ENCODE measurements around the gene SEMA3E. TPM values are rescaled to one million over a fixed set of nuclear protein-coding genes. Genes with fewer than 3 reads are reported as not detected.
"Not testable (repeated sequence)": the region's sequence is repeated elsewhere in the genome, so short reads cannot be mapped to it uniquely, and the experiment has no call there.

Gene SEMA3E
- not detected in 2 replicates for total RNA-seq

GRCh38 chr7:83648464-83649241, at the start of gene SEMA3E:
Gene SEMA3E, minus strand, starts transcription at chr7:83649139.
- intact Hi-C loops (cut with micrococcal nuclease), result no loop called here
- no peak for DNase-seq (ENCODE audit: low spot score)
- no peaks in the 10 kb centered on the region for H3K9me3 Mint-ChIP-seq
- H3K27ac Mint-ChIP-seq, result no peak within 1 kb of the TSS
- peaks cover 7% of the 10 kb centered on the region for H3K4me1 Mint-ChIP-seq (ENCODE audit: low read depth)
- peaks cover 12% of the 10 kb centered on the region for H3K27me3 Mint-ChIP-seq (ENCODE audit: insufficient read depth)
- H3K4me3 Mint-ChIP-seq, result no peak within 1 kb of the TSS
- H3K36me3 Mint-ChIP-seq (ENCODE audit: low read depth), result no peaks in the 10 kb centered on the region

GRCh38 chr7:83697804-83698530, 49.0 kb upstream of the SEMA3E start:
- intact Hi-C loops (cut with micrococcal nuclease), result no loop called here
- Mint-ChIP-seq H3K27ac (no peak overlapping the region), H3K4me3 (no peak overlapping the region), H3K9me3 (no peaks in the 10 kb centered on the region), H3K27me3 (ENCODE audit: insufficient read depth) (no peaks in the 10 kb centered on the region), H3K36me3 (ENCODE audit: low read depth) (no peaks in the 10 kb centered on the region), H3K4me1 (ENCODE audit: low read depth) (no peaks in the 10 kb centered on the region)
- DNase-seq (ENCODE audit: low spot score), result no peak

- Mint-ChIP-seq H3K36me3 (ENCODE audit: low read depth) (no peaks in the 10 kb centered on the region), H3K4me3 (no peak overlapping the region), H3K4me1 (ENCODE audit: low read depth) (no peaks in the 10 kb centered on the region), H3K27ac (no peak overlapping the region), H3K9me3 (no peaks in the 10 kb centered on the region), H3K27me3 (ENCODE audit: insufficient read depth) (no peaks in the 10 kb centered on the region)
- intact Hi-C loops (cut with micrococcal nuclease), result no loop called here
- DNase-seq (ENCODE audit: low spot score), result no peak
These were observed 47.2 kb upstream of the SEMA3E start for GRCh38 chr7:83696101-83696500.

- Mint-ChIP-seq H3K4me1 (ENCODE audit: low read depth) (no peaks in the 10 kb centered on the region), H3K4me3 (no peak overlapping the region), H3K27ac (no peak overlapping the region), H3K36me3 (ENCODE audit: low read depth) (no peaks in the 10 kb centered on the region), H3K9me3 (no peaks in the 10 kb centered on the region), H3K27me3 (ENCODE audit: insufficient read depth) (no peaks in the 10 kb centered on the region)
- DNase-seq (ENCODE audit: low spot score), result no peak
- intact Hi-C loops (cut with micrococcal nuclease), result no loop called here
These were observed 46.4 kb upstream of the SEMA3E start for GRCh38 chr7:83695128-83695960.

- Mint-ChIP-seq H3K36me3 (ENCODE audit: low read depth) (no peaks in the 10 kb centered on the region), H3K4me1 (ENCODE audit: low read depth) (no peaks in the 10 kb centered on the region), H3K9me3 (no peaks in the 10 kb centered on the region), H3K4me3 (no peak overlapping the region), H3K27me3 (ENCODE audit: insufficient read depth) (no peaks in the 10 kb centered on the region), H3K27ac (no peak overlapping the region)
- no peak for DNase-seq (ENCODE audit: low spot score)
- intact Hi-C loops (cut with micrococcal nuclease), result no loop called here
These were observed 44.3 kb upstream of the SEMA3E start for GRCh38 chr7:83693256-83693655.

- Mint-ChIP-seq H3K27ac (no peak overlapping the region), H3K9me3 (no peaks in the 10 kb centered on the region), H3K4me1 (ENCODE audit: low read depth) (no peaks in the 10 kb centered on the region), H3K4me3 (no peak overlapping the region), H3K27me3 (ENCODE audit: insufficient read depth) (no peaks in the 10 kb centered on the region), H3K36me3 (ENCODE audit: low read depth) (no peaks in the 10 kb centered on the region)
- no peak for DNase-seq (ENCODE audit: low spot score)
- intact Hi-C loops (cut with micrococcal nuclease), result no loop called here
These were observed 42.2 kb upstream of the SEMA3E start for GRCh38 chr7:83691095-83691494.

- H3K36me3 Mint-ChIP-seq (ENCODE audit: low read depth), result no peaks in the 10 kb centered on the region
- no peaks in the 10 kb centered on the region for H3K4me1 Mint-ChIP-seq (ENCODE audit: low read depth)
- H3K27me3 Mint-ChIP-seq (ENCODE audit: insufficient read depth), result no peaks in the 10 kb centered on the region
- no peak overlapping the region for H3K27ac Mint-ChIP-seq
- intact Hi-C loops (cut with micrococcal nuclease), result no loop called here
- no peak for DNase-seq (ENCODE audit: low spot score)
- no peak overlapping the region for H3K4me3 Mint-ChIP-seq
- no peaks in the 10 kb centered on the region for H3K9me3 Mint-ChIP-seq
These were observed 40.9 kb upstream of the SEMA3E start for GRCh38 chr7:83689855-83690254.

GRCh38 chr7:83686416-83686815, 37.5 kb upstream of the SEMA3E start:
- no peaks in the 10 kb centered on the region for H3K9me3 Mint-ChIP-seq

GRCh38 chr7:83684928-83685327, 36.0 kb upstream of the SEMA3E start:
- Mint-ChIP-seq H3K4me1 (ENCODE audit: low read depth) (no peaks in the 10 kb centered on the region), H3K27ac (no peak overlapping the region), H3K36me3 (ENCODE audit: low read depth) (no peaks in the 10 kb centered on the region), H3K4me3 (no peak overlapping the region), H3K9me3 (no peaks in the 10 kb centered on the region), H3K27me3 (ENCODE audit: insufficient read depth) (no peaks in the 10 kb centered on the region)
- DNase-seq (ENCODE audit: low spot score), result no peak
- intact Hi-C loops (cut with micrococcal nuclease), result no loop called here

More at GRCh38 chr7:83686416-83686815, 37.5 kb upstream of the SEMA3E start:
- no peak overlapping the region for H3K4me3 Mint-ChIP-seq
- H3K36me3 Mint-ChIP-seq (ENCODE audit: low read depth), result no peaks in the 10 kb centered on the region
- H3K27ac Mint-ChIP-seq, result no peak overlapping the region
- intact Hi-C loops (cut with micrococcal nuclease), result no loop called here
- no peak for DNase-seq (ENCODE audit: low spot score)
- H3K27me3 Mint-ChIP-seq (ENCODE audit: insufficient read depth), result no peaks in the 10 kb centered on the region
- no peaks in the 10 kb centered on the region for H3K4me1 Mint-ChIP-seq (ENCODE audit: low read depth)

GRCh38 chr7:83681200-83681778, 32.4 kb upstream of the SEMA3E start:
- Mint-ChIP-seq H3K27me3 (ENCODE audit: insufficient read depth) (no peaks in the 10 kb centered on the region), H3K36me3 (ENCODE audit: low read depth) (no peaks in the 10 kb centered on the region), H3K9me3 (no peaks in the 10 kb centered on the region), H3K27ac (no peak overlapping the region), H3K4me1 (ENCODE audit: low read depth) (no peaks in the 10 kb centered on the region), H3K4me3 (no peak overlapping the region)
- intact Hi-C loops (cut with micrococcal nuclease), result no loop called here
- DNase-seq (ENCODE audit: low spot score), result no peak

GRCh38 chr7:83677180-83677866, 28.4 kb upstream of the SEMA3E start:
- DNase-seq (ENCODE audit: low spot score), result no peak
- intact Hi-C loops (cut with micrococcal nuclease), result no loop called here
- H3K27me3 Mint-ChIP-seq (ENCODE audit: insufficient read depth), result no peaks in the 10 kb centered on the region
- H3K27ac Mint-ChIP-seq, result no peak overlapping the region
- H3K4me3 Mint-ChIP-seq, result no peak overlapping the region
- no peaks in the 10 kb centered on the region for H3K36me3 Mint-ChIP-seq (ENCODE audit: low read depth)
- H3K9me3 Mint-ChIP-seq, result no peaks in the 10 kb centered on the region
- H3K4me1 Mint-ChIP-seq (ENCODE audit: low read depth), result no peaks in the 10 kb centered on the region

GRCh38 chr7:83673291-83673690, 24.4 kb upstream of the SEMA3E start:
- H3K9me3 Mint-ChIP-seq; H3K27ac Mint-ChIP-seq; intact Hi-C loops (cut with micrococcal nuclease); H3K4me3 Mint-ChIP-seq; H3K36me3 Mint-ChIP-seq (ENCODE audit: low read depth); H3K27me3 Mint-ChIP-seq (ENCODE audit: insufficient read depth); H3K4me1 Mint-ChIP-seq (ENCODE audit: low read depth); DNase-seq (ENCODE audit: low spot score): not testable (repeated sequence)

All from activated T-helper 1 cell treated with anti-CD3 and anti-CD28 coated beads, Interleukin-12 subunit alpha, Interleukin-12 subunit beta, Interleukin-2, Interleukin-4 antibody, amounts not matched to agents 30 ng/mL and 10 ng/mL and 1 ng/mL, durations not matched to agents 14 hours and 24 hours and 36 hours (primary cell).